GM12873 (cell line): ENCODE results near the gene CYFIP2.

Experiments used
- CTCF ChIP-seq: IDR thresholded peaks from 2 replicates; pipeline ENCODE4 v1.5.1; 2012; ENCODE audit warnings: low read depth, mild to moderate bottlenecking, moderate library complexity, low read length, control low read depth; ENCODE audit not compliant: insufficient read depth; ENCODE audit errors: missing control alignments

CYFIP2 gene

GRCh38 chr5:157271740-157272271, 5.9 kb downstream of the CYFIP2 start:
- no peak for TF ChIP-seq CTCF

- no peak for TF ChIP-seq CTCF
Measured at GRCh38 chr5:157273131-157273556, 7.2 kb downstream of the CYFIP2 start.

- no peak for TF ChIP-seq CTCF
Measured at GRCh38 chr5:157275403-157275802, 9.5 kb downstream of the CYFIP2 start.

GRCh38 chr5:157278319-157279037, 12.6 kb downstream of the CYFIP2 start:
- no peak for TF ChIP-seq CTCF

- no peak for TF ChIP-seq CTCF
Measured at GRCh38 chr5:157279605-157280239, 13.8 kb downstream of the CYFIP2 start.

- no peak for TF ChIP-seq CTCF
Measured at GRCh38 chr5:157280927-157281326, 15.0 kb downstream of the CYFIP2 start.

GRCh38 chr5:157282150-157282549, 16.2 kb downstream of the CYFIP2 start:
- TF ChIP-seq CTCF = no peak
